A172 (cell line): ENCODE measurements around the gene UCK2. TPM values are rescaled to one million over a fixed set of nuclear protein-coding genes. Genes with fewer than 3 reads are reported as not detected.

Source experiments
- DNase-seq: peaks from one replicate; pipeline ENCODE4 v3.0.0-alpha.2; 2015; ENCODE audit warnings: low spot score
- total RNA-seq: library from RNA; depleted of rRNA; stranded (reverse); fragments of >200 nt; shearing (Covaris generic); gene quantifications from 2 replicates; pipeline ENCODE4 v1.2.3, GENCODE V29; 2014; rRNA removed

UCK2 gene
- total RNA-seq, 1 experiment from 2014 or later: 71.3 TPM

DNA sequence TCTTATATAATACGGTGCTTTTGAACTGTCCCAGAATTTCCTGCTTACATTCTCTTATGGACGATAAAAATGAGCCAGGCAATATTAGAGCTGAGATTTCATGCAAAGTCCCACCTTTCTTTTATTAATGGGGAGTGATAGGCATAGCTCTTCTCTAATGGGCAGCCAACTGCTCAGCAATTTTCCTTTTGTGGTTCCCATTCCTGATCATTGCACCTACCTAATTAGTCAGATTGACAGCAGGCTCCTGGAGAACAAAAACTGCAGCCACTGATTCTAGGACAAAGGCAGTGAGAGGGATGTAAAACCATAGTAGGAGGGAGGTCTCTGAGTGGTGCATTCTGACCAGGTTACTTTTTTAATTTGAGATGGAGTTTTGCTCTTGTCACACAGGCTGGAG lies 110.4 kb downstream of the UCK2 start:
- DNase-seq: no peak

- no peak for DNase-seq
Measured at GRCh38 chr1:165938844-165939243, 111.4 kb downstream of the UCK2 start.

DNA sequence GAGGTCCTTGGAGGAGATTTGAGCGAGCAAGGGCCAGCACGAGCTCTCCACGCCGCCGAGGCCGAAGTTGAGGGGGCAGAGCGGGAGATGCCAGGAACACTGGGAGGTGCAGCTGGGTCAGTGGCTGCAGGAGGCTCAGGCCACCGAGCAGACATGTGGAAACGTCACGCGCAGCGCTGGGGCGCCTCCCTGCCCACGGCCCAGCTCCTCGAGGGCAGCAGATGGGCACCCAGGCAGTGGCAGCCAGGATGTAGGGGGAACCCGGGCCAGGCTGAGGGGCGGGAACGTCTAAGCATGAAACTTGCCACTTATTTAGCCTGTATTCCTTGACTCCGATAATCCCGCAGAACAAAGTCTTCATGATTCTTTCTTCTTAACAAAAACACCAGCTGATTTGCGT lies 114.1 kb downstream of the UCK2 start:
- DNase-seq: no peak

DNA sequence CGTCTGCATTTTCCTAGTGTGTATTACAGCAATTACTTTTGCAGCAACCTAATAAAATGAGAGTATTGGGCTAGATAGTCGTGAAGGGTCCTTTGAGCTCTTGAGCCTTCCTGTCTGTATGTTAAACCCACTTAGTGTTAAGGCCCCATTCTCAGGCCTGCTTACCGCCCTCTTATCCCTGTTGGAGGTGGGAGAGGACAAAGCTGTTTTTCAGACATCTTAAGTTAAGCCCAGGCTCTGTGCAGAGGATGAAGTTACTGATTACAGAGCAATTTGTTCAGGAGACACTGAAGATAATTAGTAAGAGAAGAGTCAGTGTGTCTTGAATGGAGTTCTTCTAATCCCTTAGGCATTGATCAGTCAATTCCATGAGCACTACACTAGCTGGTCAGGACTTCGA lies 114.6 kb downstream of the UCK2 start:
- DNase-seq: no peak

- DNase-seq: peak; percentile 16
Measured at GRCh38 chr1:165942927-165943597, 115.6 kb downstream of the UCK2 start.

GRCh38 chr1:165945911-165946310 lies 118.5 kb downstream of the UCK2 start:
- DNase-seq: no peak

GRCh38 chr1:165947797-165948455 lies 120.5 kb downstream of the UCK2 start:
- DNase-seq: no peak

GRCh38 chr1:165949335-165950130 lies 122.1 kb downstream of the UCK2 start:
- peak; percentile 30 for DNase-seq

- no peak for DNase-seq
Measured at GRCh38 chr1:165954940-165955339, 127.5 kb downstream of the UCK2 start.

DNA sequence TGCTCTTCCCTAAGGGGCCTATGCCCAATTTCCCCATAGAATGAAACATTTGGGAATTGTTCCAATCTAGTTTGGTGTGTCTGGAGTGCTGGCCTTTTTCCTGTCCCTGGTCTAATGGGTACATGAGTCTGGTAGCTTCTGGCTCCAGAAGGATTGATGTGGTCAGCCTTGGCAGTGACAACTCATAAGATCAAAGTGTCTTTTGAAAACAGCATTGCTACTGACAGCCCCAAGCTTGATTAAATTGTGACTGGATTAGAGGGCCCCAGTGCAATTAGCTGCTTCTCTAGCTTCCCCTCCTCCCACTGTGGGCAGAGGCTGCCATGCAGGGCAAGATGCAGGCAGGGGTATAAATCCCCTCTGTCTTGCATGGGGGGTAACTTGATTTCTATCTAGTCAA lies 130.9 kb downstream of the UCK2 start:
- DNase-seq: no peak

DNA sequence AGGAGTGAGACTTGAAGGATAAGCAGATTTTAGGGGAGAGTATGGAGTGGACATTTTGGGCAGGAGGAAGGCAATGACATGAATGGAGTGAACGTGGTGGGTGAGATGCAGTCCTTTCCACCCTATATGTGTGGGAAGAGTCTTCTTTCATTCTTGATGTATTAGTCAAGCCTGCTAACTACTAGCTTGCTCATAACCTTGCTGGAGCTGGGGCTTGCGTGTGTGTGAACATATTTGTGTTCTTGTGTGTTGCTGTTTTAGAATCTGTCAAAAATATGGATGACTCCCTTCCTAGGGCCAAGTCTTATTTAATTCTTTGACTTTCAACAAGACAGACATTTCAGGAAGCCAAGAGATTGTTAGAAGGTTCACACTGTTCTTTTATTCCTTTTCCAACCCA lies 132.7 kb downstream of the UCK2 start:
- no peak for DNase-seq

DNA sequence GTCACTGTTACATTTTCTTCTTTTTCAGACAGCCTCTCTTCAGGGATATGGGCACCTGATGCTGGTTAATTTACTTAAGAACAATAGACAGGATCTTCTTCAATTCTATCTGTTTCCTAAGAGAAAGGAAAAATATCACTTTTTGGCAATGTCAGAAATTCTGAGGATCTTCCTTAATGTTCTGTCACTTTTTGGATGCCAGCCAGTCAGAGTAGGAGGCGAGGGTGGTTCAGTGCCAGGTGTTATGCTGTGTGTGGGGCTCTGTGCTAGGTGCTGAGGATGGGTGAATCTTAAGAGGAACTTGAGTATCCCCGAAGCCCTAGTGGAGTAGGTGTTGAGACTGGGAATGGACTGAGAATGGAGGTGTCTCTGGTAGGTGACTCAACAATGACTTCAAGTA lies 133.5 kb downstream of the UCK2 start:
- DNase-seq: no peak

Other genes with a start within 250 kb of the UCK2 start
- 224 and 279 TPM in 2 replicates for gene MGST3, start 196.4 kb upstream of the UCK2 start, total RNA-seq
- gene ALDH9A1, start 129.1 kb upstream of the UCK2 start, total RNA-seq: 89.2 and 96.5 TPM in 2 replicates
- 226 and 266 TPM in 2 replicates for gene TMCO1, start 58.7 kb upstream of the UCK2 start, total RNA-seq